ENCODE data around the gene NRXN3.

Gene NRXN3

DNA sequence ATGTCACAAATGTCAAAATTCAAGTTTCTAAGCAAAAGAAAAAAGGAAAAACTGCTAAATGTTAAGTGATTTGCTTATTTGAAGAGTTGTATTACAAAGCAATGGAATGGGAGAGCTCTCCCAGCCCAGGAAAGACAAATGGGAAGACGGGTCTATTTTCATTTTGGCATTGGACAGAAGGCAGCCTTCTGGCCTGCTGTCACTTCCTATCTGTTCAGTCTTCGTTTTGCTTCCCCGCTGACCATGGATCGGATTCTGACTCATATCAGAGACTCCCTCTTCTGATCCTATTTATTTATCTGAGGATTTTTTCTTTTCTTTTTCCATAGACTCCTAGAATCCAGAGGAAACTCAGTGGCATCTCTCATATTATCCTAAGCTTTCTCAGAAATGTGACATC, 1406.3 kb downstream of the NRXN3 start:
- no peak for DNase-seq

GRCh38 chr14:79578470-79578869, 1408.3 kb downstream of the NRXN3 start:
- DNase-seq, result no peak

- no peak for DNase-seq
Measured at GRCh38 chr14:79580414-79580813, 1410.2 kb downstream of the NRXN3 start.

DNA sequence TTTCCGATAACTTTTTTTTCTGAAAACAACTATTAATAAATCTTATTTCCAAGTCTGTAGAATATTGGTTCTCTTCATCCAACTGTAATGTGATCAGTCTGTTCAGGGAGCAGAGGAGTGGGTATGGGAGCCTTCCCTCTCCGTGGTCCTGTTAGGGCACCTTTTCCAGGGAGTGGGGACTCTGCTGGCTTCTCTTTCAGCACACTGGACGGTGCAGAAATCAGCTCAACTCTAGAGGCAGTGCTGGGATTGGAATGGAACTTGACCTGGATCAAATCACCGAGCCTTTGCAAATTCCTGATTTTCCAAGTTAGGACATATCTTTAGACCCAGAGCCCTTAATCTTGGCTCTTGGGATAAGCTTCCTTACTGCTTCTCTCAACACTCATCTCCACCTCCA, 1410.7 kb downstream of the NRXN3 start:
- DNase-seq, result no peak

DNA sequence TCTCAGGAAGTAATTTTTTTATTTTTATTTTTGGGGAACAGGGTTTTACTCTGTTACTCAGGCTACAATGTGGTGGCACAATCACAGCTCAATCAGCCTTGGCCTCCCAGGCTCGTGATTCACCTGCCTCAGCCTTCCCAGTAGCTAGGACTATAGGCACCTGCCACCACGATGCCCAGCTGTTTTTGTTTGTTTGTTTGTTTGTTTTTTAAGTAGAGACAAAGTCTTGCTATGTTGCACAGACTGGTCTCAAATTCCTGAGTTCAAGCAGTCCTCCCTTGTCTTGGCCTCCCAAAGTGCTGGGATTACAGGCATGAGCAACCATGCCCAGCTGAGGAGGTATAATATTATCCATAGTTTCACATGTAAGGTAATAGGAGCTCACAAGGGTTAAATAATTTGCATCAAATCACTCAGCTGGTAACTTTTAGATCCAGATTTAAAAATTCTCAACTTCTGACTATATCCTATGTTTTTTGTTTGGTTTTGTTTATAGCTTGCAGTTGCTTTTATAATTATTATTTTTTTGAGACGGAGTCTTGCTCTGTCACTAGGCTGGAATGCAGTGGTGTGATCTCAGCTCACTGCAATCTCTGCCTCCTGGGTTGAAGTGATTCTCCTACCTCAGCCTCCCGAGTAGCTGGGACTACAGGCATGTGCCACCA, 1411.9 kb downstream of the NRXN3 start:
- DNase-seq, result no peak

GRCh38 chr14:79583738-79584408, 1413.7 kb downstream of the NRXN3 start:
- DNase-seq, result no peak

DNA sequence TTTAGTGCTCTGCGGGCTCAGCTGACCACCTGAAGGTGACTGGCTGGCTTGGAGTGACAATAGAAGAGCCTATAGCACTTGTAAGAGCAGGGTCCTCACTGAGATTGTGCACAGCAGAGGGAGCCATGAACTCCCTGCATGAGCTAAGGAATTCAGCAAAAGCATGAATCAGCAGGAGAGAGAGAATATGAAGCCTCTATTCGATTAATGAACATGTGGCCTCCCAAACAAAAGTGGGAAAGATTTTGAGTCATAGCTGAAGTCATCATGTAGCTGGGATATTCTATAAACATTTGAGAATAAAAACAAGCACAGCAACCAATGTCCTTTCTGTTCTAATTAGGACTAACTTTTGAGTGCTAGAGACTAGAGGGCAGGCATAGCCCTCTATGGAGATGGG, 1414.5 kb downstream of the NRXN3 start:
- DNase-seq, result no peak

DNA sequence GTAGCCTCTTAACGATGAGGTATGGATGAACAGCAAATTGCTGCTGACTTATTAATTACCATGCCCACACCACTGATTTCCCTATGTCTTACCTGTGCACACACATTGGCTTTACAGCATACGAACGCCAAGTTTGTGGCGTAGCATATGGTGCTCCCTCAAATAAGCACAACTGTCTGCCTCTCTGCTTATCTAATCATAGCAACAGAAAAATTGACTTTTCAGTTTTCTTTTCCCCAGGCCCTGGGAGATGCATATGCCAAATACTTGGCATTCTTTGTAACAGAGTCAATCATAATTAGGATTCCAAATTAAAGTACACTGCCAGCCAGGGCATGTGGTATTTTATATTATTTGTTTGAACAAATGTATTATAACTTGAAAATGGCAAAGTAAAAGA, 1415.7 kb downstream of the NRXN3 start:
- no peak for DNase-seq

- no peak for DNase-seq
Measured at GRCh38 chr14:79586416-79586815, 1416.2 kb downstream of the NRXN3 start.

- no peak for DNase-seq
Measured at GRCh38 chr14:79586989-79587598, 1416.9 kb downstream of the NRXN3 start.

- DNase-seq, result no peak
Measured at GRCh38 chr14:79587875-79588274, 1417.7 kb downstream of the NRXN3 start.

- no peak for DNase-seq
Measured at GRCh38 chr14:79588398-79588797, 1418.2 kb downstream of the NRXN3 start.

GRCh38 chr14:79596551-79596950, 1426.4 kb downstream of the NRXN3 start:
- no peak for DNase-seq

- no peak for DNase-seq
Measured at GRCh38 chr14:79597566-79597965, 1427.4 kb downstream of the NRXN3 start.

DNA sequence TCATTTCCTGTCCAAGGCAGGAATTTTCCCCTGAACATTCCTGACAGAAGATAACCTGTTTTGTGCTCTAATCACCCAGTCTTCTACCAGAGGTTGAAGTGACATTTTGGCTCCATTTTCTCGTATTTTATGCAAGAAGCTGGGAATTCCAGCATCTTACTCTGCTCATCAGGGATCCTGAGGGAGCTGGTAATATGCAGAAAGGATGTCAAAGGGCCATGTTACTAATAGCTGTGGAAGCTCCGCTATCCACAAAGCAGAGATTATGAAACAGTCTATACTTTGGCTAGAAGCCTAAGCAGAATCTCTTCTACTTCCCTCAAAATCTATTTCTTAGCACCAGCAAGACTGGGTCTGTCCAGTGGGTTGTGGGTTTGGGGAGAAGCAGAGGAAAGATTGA, 1428.2 kb downstream of the NRXN3 start:
- DNase-seq, result no peak

- DNase-seq, result no peak
Measured at GRCh38 chr14:79599239-79599638, 1429.1 kb downstream of the NRXN3 start.

DNA sequence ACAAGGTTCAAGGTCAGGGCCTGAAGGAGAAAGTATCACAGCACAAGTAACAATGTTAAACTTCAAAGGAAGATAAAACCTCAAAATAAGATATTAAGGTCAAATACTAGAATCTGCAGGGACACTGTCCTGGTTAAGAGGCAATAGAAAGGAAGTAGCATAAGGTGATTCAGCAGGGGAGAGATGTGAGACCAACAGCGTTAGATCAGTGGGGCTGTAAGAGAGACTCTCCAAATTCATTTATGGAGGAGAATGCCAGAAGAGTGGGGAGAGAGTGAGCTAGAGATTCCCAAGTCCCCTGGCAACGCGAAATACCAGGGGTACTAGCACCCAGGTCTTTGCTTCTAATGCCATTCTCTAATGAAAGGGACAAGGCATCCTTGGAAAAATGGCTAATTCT, 1430.2 kb downstream of the NRXN3 start:
- no peak for DNase-seq

DNA sequence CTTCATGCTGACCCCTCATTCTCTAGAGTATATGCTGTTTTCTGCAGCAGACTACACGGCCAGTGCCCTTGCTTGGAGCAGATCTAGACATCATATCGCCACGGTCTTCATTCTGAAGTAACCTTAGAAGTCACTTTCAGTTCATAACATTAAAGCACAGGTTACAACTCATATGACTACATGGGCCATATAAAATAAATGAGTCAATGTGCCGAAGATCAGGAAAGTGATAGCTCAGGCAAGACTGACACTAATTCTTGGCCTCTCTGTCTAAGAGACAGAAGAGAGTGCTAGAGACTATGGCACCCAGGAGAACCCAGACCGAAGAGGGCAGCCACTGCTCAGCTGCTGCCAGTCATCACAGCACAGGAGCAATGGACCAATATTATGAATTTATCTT, 1431.4 kb downstream of the NRXN3 start:
- DNase-seq, result no peak

DNA sequence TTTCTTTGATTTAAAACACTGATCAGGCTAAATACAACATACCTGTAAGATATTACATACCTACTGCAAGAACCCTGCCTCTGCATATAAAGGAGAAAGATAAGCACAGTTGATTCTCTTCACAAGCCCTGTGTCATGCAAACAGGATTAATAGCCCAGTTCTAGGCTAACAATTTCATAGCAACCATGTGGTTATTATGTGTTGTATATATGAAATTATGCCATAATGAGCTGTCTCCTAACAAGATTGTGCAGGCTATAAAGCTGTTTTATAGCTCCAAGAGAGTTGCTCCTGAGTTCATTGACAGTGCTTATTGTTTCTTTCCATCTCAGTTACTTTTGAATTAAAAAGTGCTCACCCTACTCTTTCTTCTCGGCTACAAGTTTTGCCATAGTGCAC, 1431.9 kb downstream of the NRXN3 start:
- DNase-seq, result no peak

- no peak for DNase-seq
Measured at GRCh38 chr14:79602742-79603141, 1432.6 kb downstream of the NRXN3 start.

GRCh38 chr14:79605849-79606248, 1435.7 kb downstream of the NRXN3 start:
- no peak for DNase-seq

DNA sequence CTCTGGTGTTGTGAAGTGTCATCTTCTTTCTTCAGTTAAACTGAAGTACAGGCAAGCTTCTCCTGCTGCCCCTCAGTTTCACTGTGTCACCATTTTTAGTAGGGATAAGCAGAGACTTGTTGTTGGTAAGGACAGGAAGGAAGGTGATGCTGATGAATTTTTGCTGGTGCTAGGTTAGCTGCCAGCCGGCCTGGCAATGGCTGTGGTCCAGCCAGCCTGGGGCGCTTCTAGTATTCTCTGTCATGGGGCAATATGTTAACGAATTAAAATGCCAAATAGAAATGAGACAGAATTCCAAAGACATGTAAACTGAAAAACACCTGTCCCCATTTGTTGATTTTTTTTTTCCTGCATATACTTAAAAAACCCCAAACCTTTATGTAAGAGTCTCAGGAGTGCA, 1438.3 kb downstream of the NRXN3 start:
- no peak for DNase-seq

DNA sequence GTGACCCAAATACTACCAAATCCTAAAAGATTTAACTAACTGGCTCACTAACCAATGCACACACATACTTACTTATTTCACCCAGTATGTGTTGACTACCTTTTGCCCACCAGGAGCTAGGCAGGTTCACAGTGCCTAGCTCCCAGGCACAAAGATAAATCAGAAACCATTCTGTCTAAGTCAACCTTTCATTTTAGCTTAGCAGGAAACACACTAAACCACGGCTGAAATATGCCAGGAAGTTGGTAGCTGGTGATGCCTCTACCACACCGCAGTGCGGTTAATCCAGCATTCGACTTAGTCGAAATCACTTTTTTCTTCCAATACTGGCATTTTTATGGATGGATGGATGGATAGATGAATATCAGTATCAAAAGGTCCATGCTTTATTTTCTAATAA, 1443.5 kb downstream of the NRXN3 start:
- DNase-seq, result no peak

GRCh38 chr14:79614448-79614847, 1444.3 kb downstream of the NRXN3 start:
- DNase-seq, result no peak

DNA sequence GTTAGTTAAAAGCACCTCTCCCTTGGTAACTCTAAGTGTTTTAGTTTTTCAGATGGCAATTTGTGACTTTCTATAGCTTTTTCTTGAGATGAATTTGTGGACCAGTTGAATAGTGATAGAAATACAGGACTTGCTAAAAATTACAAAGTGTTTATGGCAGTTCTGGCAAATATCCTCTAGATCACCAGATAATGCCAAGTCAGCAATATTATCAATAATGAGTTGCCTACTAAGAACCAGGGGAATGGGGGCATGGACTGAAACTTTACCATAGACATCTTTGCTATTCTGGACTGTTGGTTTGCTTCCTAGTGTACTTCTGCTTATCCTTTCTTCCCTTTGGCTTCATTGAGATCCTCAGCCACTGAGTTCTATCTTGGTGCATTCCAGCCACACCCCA, 1456.9 kb downstream of the NRXN3 start:
- no peak for DNase-seq
